ENCODE data around the gene FAM167B. TPM values are rescaled to one million over a fixed set of nuclear protein-coding genes. Genes with fewer than 3 reads are reported as not detected.

The FAM167B gene
- total RNA-seq, 2 donors from 2014 or later = 2.1 to 6.4 TPM

DNA sequence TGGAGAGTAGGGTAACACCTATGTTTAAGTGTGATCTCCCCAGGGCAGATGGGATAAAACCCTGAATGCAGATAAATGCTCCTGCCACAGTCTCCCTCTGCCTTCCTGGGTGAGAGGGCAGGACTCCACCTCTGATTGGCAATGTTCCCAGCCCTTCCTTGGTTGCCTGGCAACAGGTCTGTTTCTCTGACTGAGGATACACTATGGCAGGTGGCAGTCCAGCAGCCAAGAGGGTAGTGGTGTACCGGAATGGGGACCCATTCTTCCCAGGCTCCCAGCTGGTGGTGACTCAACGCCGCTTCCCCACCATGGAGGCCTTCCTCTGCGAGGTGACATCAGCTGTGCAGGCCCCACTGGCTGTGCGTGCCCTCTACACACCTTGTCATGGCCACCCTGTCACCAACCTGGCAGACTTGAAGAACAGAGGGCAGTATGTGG is 38.1 kb upstream of the FAM167B start, which contains the start of gene DCDC2B:
Gene DCDC2B, plus strand, starts transcription at position 199 of the 438 bp plus-strand sequence. Its CDS starts 5 bp downstream, at position 204.
- Histone ChIP-seq H3K4me1 (peaks cover 0 to 25% of the 10 kb centered on the region in 2 donors), H3K36me3 (no peaks in the 10 kb centered on the region), H3K4me3 (no peak within 1 kb of the TSS), H3K27me3 (no peaks in the 10 kb centered on the region), H3K9me3 (no peaks in the 10 kb centered on the region), H3K27ac (no peak within 1 kb of the TSS)
- no peak for DNase-seq (ENCODE audit: low spot score)
- TF ChIP-seq, protein P1, sequence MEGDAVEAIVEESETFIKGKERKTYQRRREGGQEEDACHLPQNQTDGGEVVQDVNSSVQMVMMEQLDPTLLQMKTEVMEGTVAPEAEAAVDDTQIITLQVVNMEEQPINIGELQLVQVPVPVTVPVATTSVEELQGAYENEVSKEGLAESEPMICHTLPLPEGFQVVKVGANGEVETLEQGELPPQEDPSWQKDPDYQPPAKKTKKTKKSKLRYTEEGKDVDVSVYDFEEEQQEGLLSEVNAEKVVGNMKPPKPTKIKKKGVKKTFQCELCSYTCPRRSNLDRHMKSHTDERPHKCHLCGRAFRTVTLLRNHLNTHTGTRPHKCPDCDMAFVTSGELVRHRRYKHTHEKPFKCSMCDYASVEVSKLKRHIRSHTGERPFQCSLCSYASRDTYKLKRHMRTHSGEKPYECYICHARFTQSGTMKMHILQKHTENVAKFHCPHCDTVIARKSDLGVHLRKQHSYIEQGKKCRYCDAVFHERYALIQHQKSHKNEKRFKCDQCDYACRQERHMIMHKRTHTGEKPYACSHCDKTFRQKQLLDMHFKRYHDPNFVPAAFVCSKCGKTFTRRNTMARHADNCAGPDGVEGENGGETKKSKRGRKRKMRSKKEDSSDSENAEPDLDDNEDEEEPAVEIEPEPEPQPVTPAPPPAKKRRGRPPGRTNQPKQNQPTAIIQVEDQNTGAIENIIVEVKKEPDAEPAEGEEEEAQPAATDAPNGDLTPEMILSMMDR (IDR thresholded peaks at IDR 0.05) = no peak

DNA sequence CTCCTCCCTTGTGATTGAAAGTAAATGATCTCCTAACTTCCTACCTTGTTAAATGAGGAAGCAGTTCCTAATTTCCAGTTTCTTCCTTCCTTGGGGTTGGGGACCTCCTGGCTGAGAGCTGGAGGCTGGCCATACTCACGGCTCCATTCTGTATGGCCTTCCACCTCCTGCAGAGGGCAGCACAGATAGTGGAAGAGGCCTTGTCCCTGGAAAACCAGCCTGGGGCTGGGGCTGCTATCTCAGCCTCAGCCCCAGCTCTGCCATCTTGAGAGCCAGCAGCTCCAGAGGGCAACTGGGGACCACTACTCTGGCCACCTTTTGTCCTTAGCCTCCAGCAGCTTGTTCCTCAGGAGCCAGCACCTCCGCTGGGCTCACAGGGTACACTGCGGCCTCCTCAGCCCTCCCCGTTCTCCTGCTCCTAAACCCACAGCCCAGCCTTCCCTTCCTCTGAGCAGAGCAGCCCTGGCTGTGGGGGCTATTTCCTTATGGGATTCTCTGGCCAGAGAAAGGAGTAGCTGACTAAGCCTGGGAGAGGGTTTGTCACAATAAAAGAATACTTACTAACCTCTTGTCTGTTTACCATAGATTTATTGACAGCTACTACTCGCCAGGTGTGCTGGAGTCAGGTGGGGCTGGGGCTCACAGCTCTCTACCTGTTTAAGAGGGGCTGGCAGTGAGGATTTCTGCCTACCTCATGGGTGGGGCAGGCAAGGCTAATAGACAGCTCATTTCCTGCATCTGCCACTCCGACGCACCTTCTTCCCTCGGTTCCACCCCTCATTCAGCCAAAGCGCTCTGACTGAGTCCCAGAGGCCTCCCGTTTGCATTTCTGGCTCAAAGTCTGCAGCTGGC is 31.2 kb upstream of the FAM167B start:
- TF ChIP-seq, protein P1 (IDR thresholded peaks at IDR 0.05) = peak; percentile 52 to 77
- Histone ChIP-seq H3K27me3 (no peaks in the 10 kb centered on the region), H3K36me3 (peaks cover 25% of the 10 kb centered on the region), H3K9me3 (no peaks in the 10 kb centered on the region), H3K4me3 (no peak overlapping the region), H3K4me1 (peaks cover 0 to 10% of the 10 kb centered on the region in 2 donors), H3K27ac (no peak overlapping the region)
- no peak for DNase-seq (ENCODE audit: low spot score)

DNA sequence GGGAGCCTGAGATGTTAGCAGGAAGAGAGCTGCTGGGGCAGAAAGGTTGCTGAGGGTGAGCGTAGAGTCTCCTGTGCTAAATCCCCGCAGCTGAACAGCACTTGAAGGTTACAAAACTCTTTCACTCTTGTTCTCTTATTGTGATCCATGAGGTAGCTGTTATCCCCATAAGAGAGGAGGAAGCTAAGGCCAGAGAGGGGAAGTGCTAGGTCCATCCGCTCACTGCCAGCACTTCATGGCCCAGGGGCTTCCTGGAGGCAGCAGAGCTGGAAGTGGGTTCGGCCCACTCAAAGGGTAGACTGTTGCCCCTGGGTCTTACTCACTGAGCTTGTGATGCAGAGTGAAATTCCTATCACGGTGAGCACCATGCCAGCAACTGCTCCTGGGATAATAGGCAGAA is 30.5 kb upstream of the FAM167B start:
- Histone ChIP-seq H3K9me3 (no peaks in the 10 kb centered on the region), H3K36me3 (peaks cover 25% of the 10 kb centered on the region), H3K27ac (no peak overlapping the region), H3K4me1 (peaks cover 0 to 18% of the 10 kb centered on the region in 2 donors), H3K27me3 (no peaks in the 10 kb centered on the region), H3K4me3 (no peak overlapping the region)
- TF ChIP-seq, protein P1 (IDR thresholded peaks at IDR 0.05) = no peak
- DNase-seq (ENCODE audit: low spot score) = no peak

DNA sequence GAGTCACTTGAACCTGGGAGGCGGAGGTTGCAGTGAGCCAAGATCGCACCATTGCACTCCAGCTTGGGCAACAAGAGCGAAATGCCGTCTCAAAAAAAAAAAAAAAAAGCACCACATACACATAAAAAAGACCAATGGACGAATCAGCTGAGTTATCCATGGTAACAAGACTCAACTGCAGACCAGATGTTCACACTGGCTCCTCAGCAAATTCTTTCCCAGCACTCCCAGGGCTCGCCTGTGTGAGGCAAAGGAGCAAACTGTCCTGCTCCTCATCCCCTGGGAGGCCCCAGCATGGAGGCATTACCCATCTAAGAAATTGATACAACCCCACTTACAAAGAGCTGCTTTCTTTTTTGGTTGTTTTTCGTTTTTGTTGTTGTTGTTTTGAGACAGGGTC is 28.0 kb upstream of the FAM167B start:
- DNase-seq (ENCODE audit: low spot score) = no peak
- Histone ChIP-seq H3K9me3 (no peaks in the 10 kb centered on the region), H3K27ac (no peak overlapping the region), H3K4me1 (peaks cover 0 to 31% of the 10 kb centered on the region in 2 donors), H3K36me3 (peaks cover 29% of the 10 kb centered on the region), H3K27me3 (no peaks in the 10 kb centered on the region), H3K4me3 (no peak overlapping the region)
- TF ChIP-seq, protein P1 (IDR thresholded peaks at IDR 0.05) = no peak

DNA sequence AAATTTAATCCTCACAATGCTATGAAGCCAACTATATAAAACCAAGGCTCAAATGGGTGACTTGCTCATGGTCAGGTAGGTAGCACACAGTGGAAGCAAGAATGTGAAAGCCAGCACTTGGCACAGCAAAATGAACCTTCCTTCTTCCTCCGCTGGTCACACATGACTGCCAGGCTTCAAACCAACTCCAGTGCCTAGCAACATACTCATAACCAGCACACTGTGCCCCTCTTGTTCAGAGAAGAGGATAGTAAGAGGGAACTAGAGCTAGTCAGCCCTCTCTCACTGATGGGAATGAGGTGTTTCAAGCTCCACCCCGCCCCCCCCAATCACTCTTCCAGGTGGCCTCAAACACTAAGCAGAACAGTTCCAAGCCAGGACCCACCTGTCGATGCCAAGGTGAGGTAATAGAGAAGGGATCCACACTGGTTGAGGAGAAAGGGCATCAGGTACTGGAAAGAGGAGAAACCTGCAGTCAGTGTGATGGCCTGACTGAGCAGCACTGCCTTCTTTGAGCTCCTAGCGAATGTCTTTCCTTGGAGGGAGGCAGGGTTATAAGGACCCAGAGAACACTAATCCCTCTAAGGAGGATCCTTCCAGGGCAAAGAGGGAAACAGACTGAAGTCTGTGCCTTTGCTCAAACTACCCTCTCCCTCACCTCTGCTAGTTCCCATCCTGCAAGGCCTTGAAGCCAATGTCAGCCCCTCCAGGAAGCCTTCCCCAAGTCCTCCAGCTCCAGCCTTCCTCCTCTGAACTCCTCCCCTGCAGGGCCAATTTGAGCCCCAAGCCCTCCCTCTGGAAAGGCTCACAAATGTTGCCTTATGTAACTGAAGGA is 26.1 kb upstream of the FAM167B start:
- Histone ChIP-seq H3K9me3 (no peaks in the 10 kb centered on the region), H3K27ac (peak overlapping the region; percentile 87 to 92), H3K4me3 (peak overlapping the region; percentile 75 to 96), H3K27me3 (no peaks in the 10 kb centered on the region), H3K4me1 (peaks cover 0 to 32% of the 10 kb centered on the region in 2 donors), H3K36me3 (peaks cover 33% of the 10 kb centered on the region)
- TF ChIP-seq, protein P1 (IDR thresholded peaks at IDR 0.05) = no peak
- DNase-seq (ENCODE audit: low spot score) = no peak
